ENCODE results near the gene MAEA. TPM values are rescaled to one million over a fixed set of nuclear protein-coding genes. Genes with fewer than 3 reads are reported as not detected.

The MAEA gene
- total and polyA plus RNA-seq, 9 of the 15 experiments (the other 6 are each of a cell fraction or from before 2014, with no cell fraction given) = 2.1 to 86.5 (median 45.0) TPM

- H3K27ac ChIP-seq (ENCODE audit: extremely low read depth, low read depth, low read length) = no peak overlapping the region
- BruUV-seq (replicated peaks) = no TSS peak
- ATAC-seq = no peak
- no peak for FAIRE-seq
- H3K9me1 ChIP-seq (ENCODE audit: control insufficient read depth, insufficient read depth, low read length) = no peaks in the 10 kb centered on the region
- H3K36me3 ChIP-seq (ENCODE audit: control insufficient read depth, insufficient read depth, low read length) = peaks cover 68% of the 10 kb centered on the region; the same call in 2 of the 3 replicates
- in situ Hi-C loops (cut with MboI) (no loop called here), intact Hi-C loops (cut with micrococcal nuclease) (no loop called here)
- H4K20me1 ChIP-seq (replicated peaks; ENCODE audit: control insufficient read depth, insufficient read depth, low read length) = no peaks in the 10 kb centered on the region; the same call in 1 of the 2 replicates
- no peak overlapping the region for H3K4me2 ChIP-seq (ENCODE audit: insufficient read depth, low read length)
- no peaks in the 10 kb centered on the region for H3K27me3 ChIP-seq (ENCODE audit: control insufficient read depth in 2 of 2, insufficient read depth in 2 of 2, low read length in 2 of 2)
- no peak for DNase-seq (ENCODE audit: extremely low read depth in 1 of 4, low spot score in 3 of 4)
- no peak overlapping the region for H2AFZ ChIP-seq (ENCODE audit: low read depth, low read length)
- H3K9ac ChIP-seq (ENCODE audit: insufficient read depth in 1 of 2, low read depth in 2 of 2, low read length in 2 of 2) = no peak overlapping the region
- H3K79me2 ChIP-seq (ENCODE audit: control insufficient read depth, insufficient read depth, low read length) = peaks cover 93% of the 10 kb centered on the region
- no peaks in the 10 kb centered on the region for H3K9me3 ChIP-seq (replicated peaks; ENCODE audit: control insufficient read depth, insufficient read depth, low read depth, low read length)
- ChIA-PET POLR2A (no interaction called here), CTCF (ENCODE audit: low intra/inter-chr PET ratio) (no interaction called here)
- peaks cover 0 to 13% of the 10 kb centered on the region in 2 experiments; a peak in 4 of 5 replicates for H3K4me1 ChIP-seq (replicated peaks in 1 of 2; ENCODE audit: control insufficient read depth in 2 of 2, insufficient read depth in 2 of 2, low read length in 2 of 2)
- H3K4me3 ChIP-seq = no peak overlapping the region
- 30% methylated on average over 2 of the region's 4 CpGs for WGBS (ENCODE audit: insufficient coverage, low coverage, missing lambda C conversion rate)
- TF ChIP-seq ZNF3 (CRISPR knock-in tag; IDR thresholded peaks at IDR 0.05) (no peak), CTBP1 (IDR thresholded peaks at IDR 0.05; ENCODE audit: borderline replicate concordance) (no peak), PTRF (tag; IDR thresholded peaks at IDR 0.05) (no peak), HMGXB4 (CRISPR knock-in tag; IDR thresholded peaks at IDR 0.05) (no peak), THRAP3 (IDR thresholded peaks at IDR 0.05; ENCODE audit: borderline replicate concordance) (no peak), JUND (IDR thresholded peaks at IDR 0.05; ENCODE audit: borderline replicate concordance, low read depth, low read length) (no peak), JUND (tag; IDR thresholded peaks at IDR 0.05; ENCODE audit: borderline replicate concordance, low read depth, low read length) (no peak), ZNF174 (CRISPR knock-in tag; IDR thresholded peaks at IDR 0.05) (no peak), ZBTB33 (CRISPR knock-in tag; IDR thresholded peaks at IDR 0.05) (no peak), TFE3 (CRISPR knock-in tag; IDR thresholded peaks at IDR 0.05) (no peak), MIER1 (IDR thresholded peaks at IDR 0.05; ENCODE audit: low read depth) (no peak), HDGF (IDR thresholded peaks at IDR 0.05) (no peak), NELFE (IDR thresholded peaks at IDR 0.05; ENCODE audit: insufficient read depth, insufficient read length) (no peak), ZZZ3 (IDR thresholded peaks at IDR 0.05) (no peak), NRF1 (conservative IDR thresholded peaks at IDR 0.05 in 1 of 2, IDR thresholded peaks at IDR 0.05 in 1 of 2) (no peak), ZFP91 (CRISPR knock-in tag; IDR thresholded peaks at IDR 0.05) (no peak), ZNF41 (CRISPR knock-in tag; conservative IDR thresholded peaks at IDR 0.05) (no peak), MTA1 (IDR thresholded peaks at IDR 0.05; ENCODE audit: borderline replicate concordance) (no peak), GABPB1 (CRISPR knock-in tag; IDR thresholded peaks at IDR 0.05) (no peak)
Measured at GRCh38 chr4:1302159-1302558, 12.5 kb downstream of the MAEA start.
